Stimulated activated CD8-positive, alpha-beta memory T cell treated with anti-CD3 and anti-CD28 coated beads, Interleukin-7, amount 100 ng/mL, for 24 hours (primary cell): ENCODE data around the gene ZDHHC11B.
"Not testable (repeated sequence)": the region's sequence is repeated elsewhere in the genome, so short reads cannot be mapped to it uniquely, and the experiment has no call there.

ENCODE experiments used
- DNase-seq: peaks from one replicate; pipeline ENCODE4 v3.0.0-alpha.2; 2020; ENCODE audit warnings: low read depth

The ZDHHC11B gene

GRCh38 chr5:752532-753115, 31.9 kb downstream of the ZDHHC11B start:
- not testable (repeated sequence) for DNase-seq

GRCh38 chr5:751992-752391, 32.5 kb downstream of the ZDHHC11B start:
- not testable (repeated sequence) for DNase-seq

DNA sequence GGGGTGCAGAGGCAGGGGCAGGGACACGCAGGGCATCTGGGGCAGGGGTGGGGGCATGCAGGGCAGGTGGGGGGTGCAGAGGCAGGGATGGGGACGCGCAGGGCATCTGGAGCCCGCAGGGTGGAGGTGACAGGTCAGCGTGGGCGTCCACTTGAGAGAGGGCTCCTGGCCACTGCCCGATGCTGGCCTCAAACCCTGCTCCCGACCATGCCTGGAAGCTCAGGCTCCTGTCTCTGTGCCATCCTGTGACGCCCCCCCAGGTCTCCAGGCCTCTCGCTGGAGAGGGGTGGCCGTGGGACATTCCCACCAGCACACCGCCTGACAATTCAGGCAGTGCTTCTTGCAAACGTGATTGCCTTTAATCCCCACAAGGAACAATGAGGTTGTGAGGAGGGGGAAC, 33.0 kb downstream of the ZDHHC11B start:
- DNase-seq = no peak

DNA sequence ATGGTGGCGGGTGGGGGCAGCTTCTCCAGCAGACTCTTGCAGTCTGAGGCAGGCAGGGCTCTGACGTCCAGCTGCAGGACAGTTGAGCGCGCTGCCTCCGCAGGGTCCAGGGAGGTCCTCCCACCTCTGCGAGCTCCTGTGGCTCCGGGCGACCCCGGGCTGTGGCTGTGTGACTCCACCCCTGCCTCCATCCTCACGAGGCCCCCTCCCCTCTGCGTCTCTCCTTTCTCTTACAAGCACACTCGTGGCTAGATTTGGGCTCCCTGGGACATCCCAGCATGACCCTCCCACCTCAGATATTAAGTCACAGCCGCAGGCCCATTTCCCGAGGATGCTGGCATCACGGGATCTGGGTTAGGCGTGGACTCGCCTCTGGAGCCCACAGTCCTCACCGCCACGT, 34.3 kb downstream of the ZDHHC11B start:
- not testable (repeated sequence) for DNase-seq

DNA sequence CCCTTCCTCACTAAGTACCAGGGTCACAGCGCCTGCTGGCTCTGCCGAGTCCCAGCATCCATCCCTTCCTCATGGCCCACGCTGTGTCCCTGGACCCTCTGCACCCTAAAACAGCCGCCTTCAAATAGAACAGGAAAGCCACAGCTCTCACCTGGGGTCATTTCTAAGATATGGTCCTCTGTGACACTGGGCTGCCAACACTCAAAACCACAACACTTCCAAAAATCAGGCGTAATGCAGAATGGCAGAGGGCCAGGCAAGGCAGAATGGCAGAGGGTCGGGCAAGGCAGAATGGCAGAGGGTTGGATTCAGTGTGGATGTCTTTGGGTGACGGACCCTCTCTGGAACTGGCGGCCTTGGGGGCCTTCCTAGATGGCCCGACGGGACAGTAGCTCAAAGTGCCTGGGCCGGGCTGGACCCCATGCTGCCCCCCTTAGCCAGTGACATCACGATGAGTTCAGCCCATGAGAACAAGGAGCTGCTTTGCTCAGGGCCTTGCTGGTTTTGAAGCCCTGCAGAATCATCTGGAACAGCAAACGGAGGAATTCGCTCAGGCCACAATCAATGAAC, 35.3 kb downstream of the ZDHHC11B start:
- no peak for DNase-seq

DNA sequence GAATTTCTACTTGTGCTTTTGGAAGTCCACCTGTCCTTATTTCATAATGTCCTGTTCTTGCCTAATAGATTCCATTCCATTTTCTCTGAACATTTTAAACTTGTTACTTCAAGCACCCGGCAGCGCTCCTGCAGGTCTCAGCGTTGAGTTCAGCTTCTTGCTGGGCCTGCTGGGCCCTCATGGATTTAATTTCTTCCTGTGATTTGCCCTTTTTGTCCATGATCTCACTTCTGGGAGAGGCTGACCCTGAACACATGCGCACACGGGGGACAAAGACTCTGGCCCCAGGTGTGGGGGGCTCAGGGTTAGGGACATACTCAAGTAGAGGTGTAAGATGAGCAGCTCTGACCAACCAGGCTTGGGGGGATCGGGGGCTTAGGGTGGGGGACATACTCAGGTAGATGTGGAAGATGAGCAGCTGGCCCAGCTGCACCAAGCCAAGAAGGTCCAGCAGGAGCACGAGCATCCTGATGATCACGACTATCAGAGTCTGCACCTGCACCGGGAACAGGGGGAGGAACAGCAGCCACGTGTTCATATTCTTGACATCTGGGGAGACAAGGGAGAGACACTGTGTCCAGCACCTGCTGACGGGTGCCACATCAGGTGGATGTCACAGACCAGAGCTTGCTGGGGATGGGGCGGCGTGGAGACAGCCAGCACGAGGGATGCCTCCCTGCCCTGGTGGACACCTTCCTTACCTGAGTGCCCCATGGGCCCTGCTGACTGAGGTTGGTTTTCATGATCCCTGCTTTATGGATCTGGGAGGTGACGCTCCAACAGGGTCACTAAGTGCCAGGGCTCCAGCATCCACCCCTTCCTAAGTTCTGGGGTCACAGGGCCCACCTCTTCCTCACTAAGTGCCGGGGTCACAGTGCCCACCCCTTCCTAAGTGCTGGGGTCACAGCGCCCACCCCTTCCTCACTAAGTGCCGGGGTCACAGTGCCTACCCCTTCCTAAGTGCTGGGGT, 36.2 kb downstream of the ZDHHC11B start:
- DNase-seq = not testable (repeated sequence)

- not testable (repeated sequence) for DNase-seq
Measured at GRCh38 chr5:747303-747844, 37.2 kb downstream of the ZDHHC11B start.

- no peak for DNase-seq
Measured at GRCh38 chr5:746258-746761, 38.2 kb downstream of the ZDHHC11B start.

DNA sequence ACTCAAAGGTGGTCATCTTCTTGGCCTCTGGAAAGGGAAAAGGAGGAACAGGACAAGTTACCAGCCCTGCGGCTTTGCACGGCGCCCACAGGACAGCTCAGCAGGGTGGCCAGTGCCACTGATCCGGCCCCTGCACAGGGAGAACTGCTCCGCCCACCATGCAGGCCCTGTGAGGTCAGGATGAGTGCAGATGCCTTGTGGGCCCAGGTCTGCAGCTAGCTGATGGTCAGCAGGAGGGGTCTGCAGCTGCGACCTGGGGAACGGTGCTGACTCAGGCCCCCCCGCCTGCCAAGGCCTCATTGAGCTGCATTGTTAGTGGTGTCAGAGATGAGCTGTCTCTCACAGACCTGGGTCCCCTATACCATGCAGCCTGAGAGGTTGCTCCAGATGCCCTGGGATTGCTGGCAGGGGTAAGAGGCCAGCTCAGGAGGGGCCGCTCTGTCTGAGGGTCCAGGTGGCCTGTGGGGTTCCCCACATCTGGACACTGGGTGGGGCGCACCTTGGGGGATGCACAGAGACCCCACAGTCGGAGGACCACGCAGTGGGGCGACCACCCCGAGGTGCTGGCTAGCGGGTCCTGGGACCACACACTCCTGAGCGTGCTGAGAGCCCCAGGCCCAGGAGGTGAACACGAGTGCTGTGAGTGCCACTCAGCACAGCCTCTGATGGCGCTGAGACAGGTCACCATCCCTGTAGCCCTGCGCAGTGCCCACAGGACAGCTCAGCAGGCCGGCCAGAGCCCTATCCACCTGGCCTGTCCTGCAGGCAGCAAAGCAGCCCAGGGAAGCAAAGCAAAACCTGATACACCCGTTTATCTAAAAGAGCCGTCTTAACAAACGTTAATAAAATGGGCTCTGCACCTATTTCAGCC, 39.0 kb downstream of the ZDHHC11B start:
- not testable (repeated sequence) for DNase-seq

GRCh38 chr5:743696-744404, 40.7 kb downstream of the ZDHHC11B start:
- not testable (repeated sequence) for DNase-seq

DNA sequence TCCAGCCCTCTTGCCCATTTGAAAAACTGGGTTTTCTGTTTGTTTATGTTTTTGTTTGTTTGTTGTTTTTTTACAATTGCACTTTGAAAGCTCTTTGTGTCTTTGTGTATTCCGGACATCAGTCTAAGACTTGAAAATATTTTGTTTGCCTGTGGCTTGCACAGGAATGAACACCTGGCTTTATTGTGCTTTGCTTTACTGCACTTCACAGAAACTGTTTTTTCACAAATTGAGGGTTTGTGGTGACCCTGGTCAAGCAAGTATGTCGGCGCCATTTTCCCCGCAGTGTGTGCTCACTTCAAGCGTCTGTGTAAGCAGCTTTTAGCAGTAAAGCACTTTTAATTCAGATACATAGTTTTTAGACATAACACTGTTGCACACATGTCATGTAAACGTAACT, 42.3 kb downstream of the ZDHHC11B start:
- DNase-seq = not testable (repeated sequence)

GRCh38 chr5:734145-734544, 50.4 kb downstream of the ZDHHC11B start:
- DNase-seq = not testable (repeated sequence)

- DNase-seq = not testable (repeated sequence)
Measured at GRCh38 chr5:732754-733454, 51.6 kb downstream of the ZDHHC11B start.

DNA sequence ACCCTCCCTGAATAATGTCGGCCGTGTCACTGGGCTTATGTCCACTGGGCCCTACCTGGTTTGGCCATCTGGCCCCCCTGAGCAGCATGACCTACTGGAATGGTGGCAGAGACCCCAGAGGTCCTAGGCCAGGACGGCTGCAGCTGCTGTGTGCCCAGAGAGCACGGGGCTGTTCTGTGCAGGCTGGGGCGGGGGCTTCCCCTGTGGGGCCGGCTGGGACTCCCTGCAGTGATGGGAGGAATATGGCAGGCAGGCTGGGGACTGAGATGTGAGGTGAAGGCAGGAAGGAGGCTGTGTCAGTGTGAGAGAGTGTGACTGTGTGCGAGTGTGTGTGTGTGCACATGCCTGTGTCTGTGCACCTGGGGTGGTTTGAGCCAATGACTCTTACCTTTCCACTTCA, 55.3 kb downstream of the ZDHHC11B start:
- not testable (repeated sequence) for DNase-seq

DNA sequence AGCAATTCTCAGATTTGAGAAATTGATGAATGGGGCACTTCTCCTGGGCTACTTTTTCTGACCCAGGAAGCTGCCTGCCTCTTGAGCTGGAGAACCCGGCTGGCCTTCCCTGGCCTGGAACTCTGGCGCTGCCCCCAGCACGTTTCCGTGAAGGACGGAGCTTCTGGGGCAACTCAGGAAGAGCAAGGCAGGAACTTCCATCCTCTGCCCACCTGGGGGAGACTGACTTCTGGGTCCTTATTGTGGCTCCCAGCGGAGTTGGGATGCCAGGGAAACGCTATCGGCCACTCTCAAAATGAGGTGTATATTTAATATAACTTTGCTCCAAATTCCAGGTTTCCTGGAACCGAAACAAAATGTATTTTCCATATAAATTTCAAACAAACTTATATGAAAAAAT, 57.4 kb downstream of the ZDHHC11B start:
- DNase-seq = not testable (repeated sequence)

DNA sequence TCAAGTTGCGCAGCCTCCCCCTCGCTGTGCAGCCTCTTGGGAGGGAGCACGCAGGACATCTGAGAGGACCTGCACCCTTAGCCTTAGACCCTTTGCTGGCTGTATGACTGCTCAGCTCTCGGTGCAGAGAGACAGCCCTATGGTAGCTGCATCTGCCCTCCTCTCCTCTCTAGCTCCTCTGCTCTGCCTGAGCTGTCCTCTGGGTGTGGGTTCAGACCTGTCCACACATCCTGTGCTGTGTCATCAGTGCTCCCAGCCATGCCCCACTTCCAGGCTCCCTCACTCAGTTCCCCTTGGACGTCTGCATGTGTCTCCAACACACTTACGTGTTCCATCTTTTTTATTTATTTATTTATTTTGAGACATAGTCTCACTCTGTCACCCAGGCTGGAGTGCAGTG, 60.7 kb downstream of the ZDHHC11B start:
- DNase-seq = not testable (repeated sequence)

DNA sequence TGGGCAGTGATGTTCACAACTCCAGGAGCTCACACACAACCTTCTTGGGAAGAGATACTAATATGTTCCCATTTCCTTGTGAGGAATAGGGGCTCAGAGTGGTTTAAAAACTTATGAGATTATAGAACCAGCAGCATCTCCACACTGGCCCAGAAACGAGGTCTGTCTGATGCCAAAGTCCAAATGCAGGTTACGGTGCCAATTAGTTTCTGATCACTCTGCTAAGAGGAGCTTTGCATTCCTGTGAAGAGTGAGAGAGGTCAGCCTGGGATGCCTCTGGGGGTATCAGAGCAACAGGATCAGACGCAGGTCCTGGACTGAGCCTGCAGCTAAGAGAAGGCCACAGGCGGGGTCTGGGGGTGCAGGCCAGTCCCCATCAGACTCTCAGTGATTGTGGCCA, 61.2 kb downstream of the ZDHHC11B start:
- not testable (repeated sequence) for DNase-seq

DNA sequence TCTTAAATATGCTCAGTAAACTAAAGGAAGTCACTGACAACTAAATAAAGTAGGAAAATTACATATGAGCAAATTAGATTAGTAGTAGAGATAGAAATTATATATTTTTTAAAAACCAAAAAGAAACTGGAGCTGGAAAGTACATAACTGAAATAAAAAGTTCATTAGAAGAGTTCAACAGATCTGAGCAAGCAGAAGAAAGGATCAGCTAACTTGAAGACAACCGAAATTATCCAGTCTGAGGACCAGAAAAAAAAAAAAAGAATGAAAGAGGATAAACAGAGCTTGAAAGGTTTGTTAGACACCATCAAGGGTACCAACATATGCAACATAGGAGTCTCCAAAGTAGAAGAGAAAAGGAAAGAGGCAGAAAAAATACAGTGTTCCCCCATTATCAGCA, 65.2 kb downstream of the ZDHHC11B start:
- not testable (repeated sequence) for DNase-seq

DNA sequence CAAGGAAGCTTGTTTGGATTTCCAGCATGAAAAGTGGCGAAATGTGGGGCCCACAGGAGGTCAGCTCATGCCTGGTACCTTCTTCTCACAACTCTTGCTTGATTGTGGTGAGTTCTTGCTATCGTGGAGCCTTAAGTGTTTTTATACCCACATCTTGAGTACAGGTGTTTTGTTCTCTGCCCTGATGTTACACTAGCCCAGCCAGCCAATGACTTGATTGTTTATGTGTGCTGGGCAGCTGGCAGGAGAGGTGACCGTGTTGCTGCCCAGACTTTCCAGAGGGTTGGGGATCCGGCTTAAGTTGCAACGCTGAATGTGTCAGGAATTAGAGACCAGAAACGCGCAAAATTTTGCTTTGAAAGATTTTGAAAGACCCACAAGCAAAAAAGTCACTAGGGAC, 67.4 kb downstream of the ZDHHC11B start:
- DNase-seq = no peak

DNA sequence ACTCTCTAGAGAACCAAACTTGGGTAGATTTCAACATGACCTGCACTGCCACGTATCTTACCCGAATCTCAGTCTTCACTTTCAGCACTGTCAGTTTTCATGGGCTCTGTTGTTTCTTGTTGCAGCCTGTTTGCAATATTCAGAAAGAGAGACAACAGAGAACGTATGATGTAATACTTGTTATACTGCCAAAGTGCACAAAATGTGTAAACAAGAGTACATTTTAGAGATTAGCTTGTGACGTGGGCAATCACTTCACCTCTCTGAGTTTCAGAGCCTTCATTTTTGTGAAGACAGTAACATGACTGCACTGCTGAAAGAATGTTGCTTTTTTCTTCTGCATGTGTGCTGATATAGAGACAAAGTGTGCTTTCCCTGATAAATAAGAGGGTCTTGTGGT, 67.8 kb downstream of the ZDHHC11B start:
- DNase-seq = not testable (repeated sequence)
